ENCODE results near the gene SH3BP4. TPM values are rescaled to one million over a fixed set of nuclear protein-coding genes. Genes with fewer than 3 reads are reported as not detected.

SH3BP4 gene
- total RNA-seq, 1 donor from 2014 or later = 49.5 TPM

- no peak for TF ChIP-seq CTCF (conservative IDR thresholded peaks at IDR 0.05)
- Mint-ChIP-seq H3K9me3 (peaks cover 6% of the 10 kb centered on the region), H3K27ac (no peak overlapping the region), H3K4me1 (ENCODE audit: unreplicated experiment) (peaks cover 58% of the 10 kb centered on the region), H3K27me3 (no peaks in the 10 kb centered on the region), H3K4me3 (no peak overlapping the region), H3K36me3 (peaks cover 28% of the 10 kb centered on the region)
- no peak for DNase-seq (ENCODE audit: extremely low spot score, unreplicated experiment)
Observed at GRCh38 chr2:234964631-234965461, 13.0 kb downstream of the SH3BP4 start.

- Mint-ChIP-seq H3K27me3 (no peaks in the 10 kb centered on the region), H3K9me3 (no peaks in the 10 kb centered on the region), H3K36me3 (peaks cover 26% of the 10 kb centered on the region), H3K4me3 (no peak overlapping the region), H3K27ac (no peak overlapping the region), H3K4me1 (ENCODE audit: unreplicated experiment) (peaks cover 56% of the 10 kb centered on the region)
- TF ChIP-seq CTCF (conservative IDR thresholded peaks at IDR 0.05) = no peak
- DNase-seq (ENCODE audit: extremely low spot score, unreplicated experiment) = no peak
Observed at GRCh38 chr2:234966340-234966739, 14.5 kb downstream of the SH3BP4 start.

- Mint-ChIP-seq H3K9me3 (no peaks in the 10 kb centered on the region), H3K36me3 (peaks cover 26% of the 10 kb centered on the region), H3K4me3 (no peak overlapping the region), H3K4me1 (ENCODE audit: unreplicated experiment) (peaks cover 56% of the 10 kb centered on the region), H3K27me3 (no peaks in the 10 kb centered on the region), H3K27ac (no peak overlapping the region)
- no peak for DNase-seq (ENCODE audit: extremely low spot score, unreplicated experiment)
- TF ChIP-seq CTCF (conservative IDR thresholded peaks at IDR 0.05) = no peak
Observed at GRCh38 chr2:234967201-234967869, 15.5 kb downstream of the SH3BP4 start.

GRCh38 chr2:234967870-234968208 lies 16.0 kb downstream of the SH3BP4 start:
- Mint-ChIP-seq H3K4me1 (ENCODE audit: unreplicated experiment) (peaks cover 59% of the 10 kb centered on the region), H3K9me3 (no peaks in the 10 kb centered on the region), H3K27ac (no peak overlapping the region), H3K27me3 (no peaks in the 10 kb centered on the region), H3K4me3 (no peak overlapping the region), H3K36me3 (peaks cover 28% of the 10 kb centered on the region)
- DNase-seq (ENCODE audit: extremely low spot score, unreplicated experiment) = no peak
- TF ChIP-seq CTCF (conservative IDR thresholded peaks at IDR 0.05) = no peak

- H3K9me3 Mint-ChIP-seq = no peaks in the 10 kb centered on the region
- DNase-seq (ENCODE audit: extremely low spot score, unreplicated experiment) = no peak
- H3K4me1 Mint-ChIP-seq (ENCODE audit: unreplicated experiment) = peaks cover 61% of the 10 kb centered on the region
- TF ChIP-seq CTCF (conservative IDR thresholded peaks at IDR 0.05) = no peak
- H3K36me3 Mint-ChIP-seq = peaks cover 29% of the 10 kb centered on the region
- H3K27ac Mint-ChIP-seq = peak overlapping the region; percentile 49
- H3K27me3 Mint-ChIP-seq = no peaks in the 10 kb centered on the region
- H3K4me3 Mint-ChIP-seq = peak overlapping the region; percentile 23
Observed at GRCh38 chr2:234968631-234969305, 17.0 kb downstream of the SH3BP4 start.

All from type B pancreatic cell (in vitro differentiated cells).